CD4-positive, alpha-beta T cell treated with Interferon alpha-2 for 1 hour (primary cell): ENCODE results near the gene SHE.
A peak's percentile ranks its signal among the peaks of the same experiment; 100 is the strongest.

Experiments used
- DNase-seq, 2 donors: peaks; one replicate each; pipeline ENCODE4 v3.0.0-alpha.2; 2020 to 2022

SHE gene

GRCh38 chr1:154478013-154478412 lies 24.2 kb downstream of the SHE start:
- no peak for DNase-seq

DNA sequence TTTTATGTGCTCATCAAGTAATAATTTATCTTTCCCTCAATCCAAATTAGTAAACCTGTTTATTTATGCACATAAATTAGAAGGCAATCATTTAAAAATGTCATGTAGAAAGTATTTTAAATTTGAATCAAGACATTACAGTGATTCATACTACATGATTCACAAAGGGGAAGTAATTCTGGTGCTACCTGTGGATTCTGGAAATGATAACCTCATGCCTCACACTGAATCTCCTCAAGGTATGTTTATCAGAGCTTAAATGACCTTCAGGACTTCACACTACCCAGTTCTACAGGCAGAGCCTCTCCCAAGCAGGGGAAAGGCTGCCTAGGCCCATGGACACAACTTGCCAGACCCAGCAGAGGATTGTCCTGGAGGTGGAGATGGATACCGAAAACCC lies 25.4 kb downstream of the SHE start:
- DNase-seq: no peak

- no peak for DNase-seq
These were observed 27.4 kb downstream of the SHE start for GRCh38 chr1:154474802-154475201.

DNA sequence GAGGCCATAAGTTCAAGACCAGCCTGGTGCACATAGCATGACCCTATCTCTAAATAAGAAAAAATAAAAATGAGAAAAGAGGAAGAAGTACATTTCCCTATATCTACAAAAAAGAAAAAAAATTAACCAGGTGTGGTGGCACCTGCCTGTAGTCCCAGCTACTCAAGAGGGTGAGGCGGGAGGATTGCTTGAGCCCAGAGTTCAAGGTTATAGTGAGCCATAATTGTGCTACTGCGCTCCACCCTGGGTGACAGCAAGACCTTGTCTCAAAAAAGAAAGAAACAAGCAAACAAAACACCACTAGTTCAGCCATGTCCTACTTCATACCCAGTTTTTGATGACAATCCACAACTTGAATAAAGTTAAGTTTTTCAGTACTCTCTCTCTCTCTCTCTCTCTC lies 30.9 kb downstream of the SHE start:
- no peak for DNase-seq

DNA sequence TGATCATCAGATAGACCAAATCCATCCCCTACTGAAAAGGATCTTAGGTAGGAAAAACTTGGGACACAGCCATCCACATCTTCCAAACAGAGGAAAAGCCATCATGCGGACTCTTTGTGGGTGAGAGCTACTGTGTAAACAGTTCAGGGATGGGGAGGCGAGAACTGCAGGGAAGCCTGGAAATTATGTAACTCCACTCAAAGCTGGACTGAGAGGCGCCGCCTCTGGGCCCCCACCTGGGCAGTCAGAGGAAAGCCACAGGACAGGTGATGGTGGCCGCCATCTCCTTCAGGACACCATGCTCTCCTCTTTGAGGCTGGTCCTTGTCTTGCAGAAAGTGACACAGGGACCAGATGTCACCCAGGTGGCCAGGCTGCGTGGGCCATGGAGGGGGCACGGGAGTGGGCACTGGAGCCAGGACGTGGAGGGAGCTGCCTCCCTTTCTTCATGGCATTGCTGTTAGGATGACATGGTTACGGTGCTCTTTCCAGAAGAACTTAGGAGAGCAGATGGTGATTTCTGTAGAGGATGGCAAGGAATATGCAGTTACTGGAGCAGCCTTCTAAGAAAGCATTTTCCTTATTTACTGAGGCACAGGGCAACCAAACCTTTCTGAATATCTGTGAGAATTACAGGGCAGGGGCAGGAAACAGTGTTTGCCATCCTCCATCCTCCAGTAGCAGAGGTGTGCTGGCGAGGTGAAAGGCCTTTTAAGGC lies 32.2 kb downstream of the SHE start:
- DNase-seq: no peak

GRCh38 chr1:154468535-154469250 lies 33.5 kb downstream of the SHE start:
- DNase-seq: no peak

DNA sequence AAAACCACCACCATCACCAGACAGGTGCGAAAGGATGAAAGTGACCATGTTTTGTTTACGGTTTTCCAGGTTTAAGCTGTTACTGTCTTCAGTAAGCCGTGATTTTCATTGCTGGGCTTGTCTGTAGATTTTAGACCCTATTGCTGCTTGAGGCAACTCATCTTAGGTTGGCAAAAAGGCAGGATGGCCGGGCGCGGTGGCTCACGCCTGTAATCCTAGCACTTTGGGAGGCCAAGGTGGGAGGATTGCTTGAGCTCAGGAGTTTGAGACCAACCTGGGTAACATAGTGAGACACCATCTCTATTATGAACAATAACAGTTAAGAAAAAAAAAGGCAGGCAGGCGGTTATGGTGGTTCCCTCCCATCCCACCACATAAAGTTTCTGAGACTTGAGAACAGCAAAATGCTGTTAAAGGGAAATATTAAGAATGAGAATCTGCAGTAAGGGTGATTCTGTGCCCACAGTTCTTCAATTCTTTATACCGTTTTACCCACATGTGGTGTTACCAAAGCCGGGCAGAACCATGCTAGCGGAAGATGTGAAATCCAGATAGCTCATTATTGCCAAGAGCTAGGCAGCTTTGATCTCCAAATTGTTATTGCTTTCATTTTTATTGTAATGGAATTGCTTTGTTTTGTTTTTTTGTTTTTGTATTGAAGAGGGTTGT lies 34.6 kb downstream of the SHE start:
- peak in 1 of 2 donors; percentile 46 for DNase-seq

DNA sequence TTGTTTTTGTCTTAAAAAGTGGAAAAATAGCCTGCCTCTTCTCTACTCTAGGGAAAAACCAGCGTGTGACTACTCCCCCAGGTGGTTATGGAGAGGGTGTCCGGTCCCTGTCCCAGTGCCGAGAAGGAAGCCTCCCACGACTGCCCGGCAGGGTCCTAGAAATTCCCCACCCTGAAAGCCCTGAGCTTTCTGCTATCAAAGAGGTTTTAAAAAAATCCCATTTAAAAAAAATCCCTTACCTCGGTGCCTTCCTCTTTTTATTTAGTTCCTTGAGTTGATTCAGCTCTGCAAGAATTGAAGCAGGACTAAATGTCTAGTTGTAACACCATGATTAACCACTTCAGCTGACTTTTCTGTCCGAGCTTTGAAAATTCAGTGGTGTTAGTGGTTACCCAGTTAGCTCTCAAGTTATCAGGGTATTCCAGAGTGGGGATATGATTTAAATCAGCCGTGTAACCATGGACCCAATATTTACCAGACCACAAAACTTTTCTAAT lies 35.2 kb downstream of the SHE start:
- DNase-seq: peak in 1 of 2 donors; percentile 38

- peak in 1 of 2 donors; percentile 16 for DNase-seq
These were observed 36.0 kb downstream of the SHE start for GRCh38 chr1:154466206-154466605.

DNA sequence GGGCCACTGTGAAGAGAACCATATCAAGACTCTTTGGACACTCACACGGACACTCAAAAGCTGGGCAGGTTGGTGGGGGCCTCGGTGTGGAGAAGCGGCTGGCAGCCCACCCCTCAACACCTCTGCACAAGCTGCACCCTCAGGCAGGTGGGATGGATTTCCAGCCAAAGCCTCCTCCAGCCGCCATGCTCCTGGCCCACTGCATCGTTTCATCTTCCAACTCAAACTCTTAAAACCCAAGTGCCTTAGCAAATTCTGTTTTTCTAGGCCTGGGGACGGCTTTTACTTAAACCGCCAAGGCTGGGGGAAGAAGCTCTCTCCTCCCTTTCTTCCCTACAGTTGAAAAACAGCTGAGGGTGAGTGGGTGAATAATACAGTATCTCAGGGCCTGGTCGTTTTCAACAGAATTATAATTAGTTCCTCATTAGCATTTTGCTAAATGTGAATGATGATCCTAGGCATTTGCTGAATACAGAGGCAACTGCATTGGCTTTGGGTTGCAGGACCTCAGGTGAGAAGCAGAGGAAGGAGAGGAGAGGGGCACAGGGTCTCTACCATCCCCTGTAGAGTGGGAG lies 36.5 kb downstream of the SHE start:
- DNase-seq: no peak

- peak; percentile 45 to 80 for DNase-seq
These were observed 38.7 kb downstream of the SHE start for GRCh38 chr1:154463512-154463990.

- no peak for DNase-seq
These were observed 41.4 kb downstream of the SHE start for GRCh38 chr1:154460695-154461260.

DNA sequence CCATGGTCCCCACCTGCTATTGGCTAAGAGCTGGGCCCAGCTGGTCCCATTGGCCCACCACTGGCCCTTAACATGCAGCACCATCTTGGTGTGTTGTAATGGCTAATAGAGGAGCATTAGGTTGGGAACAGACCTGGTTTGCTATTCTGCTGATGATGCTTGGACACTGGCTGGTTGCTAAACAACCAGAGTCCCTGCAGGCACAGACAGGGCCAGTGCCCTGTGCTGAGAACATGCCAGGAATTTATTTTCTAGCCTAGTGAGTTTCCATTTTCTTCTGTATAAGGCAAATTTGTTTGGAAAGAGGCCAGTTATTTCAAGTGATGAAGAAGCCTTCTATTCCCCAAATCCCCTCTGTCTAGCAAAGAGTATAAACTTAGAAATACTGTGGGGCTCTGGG lies 43.1 kb downstream of the SHE start:
- no peak for DNase-seq

DNA sequence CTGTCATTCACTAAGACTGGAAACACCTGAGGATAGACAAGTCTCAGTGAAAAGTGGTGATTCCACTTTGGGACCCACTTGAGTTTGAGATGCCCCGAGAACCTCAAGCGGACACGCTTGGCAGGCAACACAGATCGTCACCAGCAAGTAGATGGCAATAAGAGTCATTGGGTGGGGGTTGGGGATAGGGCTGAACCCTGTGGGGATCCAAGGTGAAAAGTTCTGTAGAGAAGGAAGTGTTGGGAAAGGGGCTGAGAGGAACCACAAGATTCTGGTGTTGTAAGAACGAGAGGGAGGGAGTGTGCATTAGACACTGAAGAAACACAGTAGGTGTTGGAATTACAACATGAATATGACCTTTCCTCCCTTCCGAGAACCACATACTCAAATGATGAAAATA lies 45.6 kb downstream of the SHE start:
- DNase-seq: peak in 1 of 2 donors; percentile 27

GRCh38 chr1:154454386-154455120 lies 47.7 kb downstream of the SHE start:
- no peak for DNase-seq

- DNase-seq: no peak
These were observed 48.4 kb downstream of the SHE start for GRCh38 chr1:154453574-154454352.

GRCh38 chr1:154453161-154453560 lies 49.1 kb downstream of the SHE start:
- DNase-seq: no peak

DNA sequence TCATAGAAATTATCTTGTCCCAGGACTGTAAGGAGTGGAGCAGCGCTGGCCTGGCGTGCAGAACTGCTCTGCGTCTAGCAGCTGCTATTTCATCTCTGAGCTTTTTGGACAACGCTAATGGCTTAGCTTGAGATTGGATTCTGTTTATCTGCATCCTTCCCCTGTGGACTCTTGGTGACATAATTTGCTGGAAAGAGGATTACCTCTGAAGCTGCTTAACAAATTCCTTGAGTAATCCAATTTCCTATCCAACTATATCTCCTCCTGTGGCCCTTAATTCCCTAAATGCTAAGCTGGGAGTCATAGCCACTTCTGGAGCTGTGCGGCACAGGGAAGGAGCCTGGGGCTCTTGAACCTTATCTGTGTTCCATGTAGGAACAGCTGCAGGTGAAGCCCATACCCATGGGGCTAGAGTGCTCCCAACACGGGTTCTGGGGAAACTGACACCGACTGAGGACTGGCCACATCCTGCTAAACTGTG lies 53.8 kb downstream of the SHE start:
- DNase-seq: no peak

DNA sequence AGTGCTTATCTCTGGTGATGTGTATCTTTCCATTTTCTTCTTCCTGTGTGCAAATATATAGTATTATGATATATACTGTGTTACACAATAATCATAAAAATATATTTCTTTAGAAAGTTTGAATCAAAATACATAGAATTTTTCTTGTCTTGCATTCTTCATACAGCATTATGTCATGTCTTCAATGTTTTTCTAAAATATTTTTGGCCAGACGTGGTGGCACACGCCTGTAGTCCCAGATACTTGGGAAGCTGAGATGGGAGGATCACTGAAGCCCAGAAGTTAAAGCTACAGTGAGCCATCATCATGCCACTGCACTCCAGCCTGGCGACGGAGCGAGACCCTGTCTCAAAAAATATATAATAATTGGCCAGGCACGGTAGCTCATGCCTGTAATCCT lies 55.4 kb downstream of the SHE start:
- no peak for DNase-seq

- no peak for DNase-seq
These were observed 55.9 kb downstream of the SHE start for GRCh38 chr1:154446292-154446691.

DNA sequence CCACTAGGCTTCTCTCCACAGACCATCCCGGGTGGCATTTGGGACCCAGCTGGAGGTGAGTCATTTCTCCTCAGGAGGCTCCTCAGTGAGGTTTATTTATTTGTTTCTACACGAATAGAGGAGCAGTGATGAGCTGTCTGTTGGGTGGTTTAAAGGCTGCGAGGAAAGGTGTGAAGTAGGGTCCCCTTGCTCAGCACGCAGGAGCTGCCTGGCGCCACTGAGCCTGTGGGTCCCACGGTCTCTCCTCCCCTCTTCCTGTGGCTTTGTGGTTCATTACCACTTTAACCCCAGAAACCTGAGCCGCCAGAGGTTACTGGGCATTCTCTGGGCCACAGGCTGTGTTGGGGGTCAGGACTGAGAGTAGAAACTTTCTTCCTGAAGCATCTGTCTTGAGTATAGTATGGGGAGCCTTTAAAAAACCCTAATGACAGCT lies 57.2 kb downstream of the SHE start:
- DNase-seq: peak in 1 of 2 donors; percentile 55
